Activated naive CD8-positive, alpha-beta T cell treated with anti-CD3 and anti-CD28 coated beads, Interleukin-2, amount 50 U/mL, for 24 hours (primary cell): ENCODE data around the gene B3GNT7.

ENCODE experiments used
- ATAC-seq: fragments of 150-1000 bp; cut with Tn5 transposase; one replicate; pipeline ENCODE4 v1.10.0; 2021
- DNase-seq: peaks from one replicate; pipeline ENCODE4 v3.0.0; 2021
- H3K27ac Mint-ChIP-seq: one replicate; pipeline ENCODE4 v1.8.0; 2021; ENCODE audit warnings: mild to moderate bottlenecking, mixed read lengths
- H3K27me3 Mint-ChIP-seq: one replicate; pipeline ENCODE4 v1.8.0; 2021; ENCODE audit warnings: mixed read lengths
- H3K36me3 Mint-ChIP-seq: one replicate; pipeline ENCODE4 v1.8.0; 2021; ENCODE audit warnings: low read depth, mixed read lengths
- H3K4me1 Mint-ChIP-seq: one replicate; pipeline ENCODE4 v1.8.0; 2021; ENCODE audit warnings: mixed read lengths
- H3K4me3 Mint-ChIP-seq: one replicate; pipeline ENCODE4 v1.8.0; 2021; ENCODE audit warnings: mild to moderate bottlenecking, moderate library complexity, mixed read lengths
- H3K9me3 Mint-ChIP-seq: one replicate; pipeline ENCODE4 v1.8.0; 2021; ENCODE audit warnings: mixed read lengths

Gene B3GNT7

DNA sequence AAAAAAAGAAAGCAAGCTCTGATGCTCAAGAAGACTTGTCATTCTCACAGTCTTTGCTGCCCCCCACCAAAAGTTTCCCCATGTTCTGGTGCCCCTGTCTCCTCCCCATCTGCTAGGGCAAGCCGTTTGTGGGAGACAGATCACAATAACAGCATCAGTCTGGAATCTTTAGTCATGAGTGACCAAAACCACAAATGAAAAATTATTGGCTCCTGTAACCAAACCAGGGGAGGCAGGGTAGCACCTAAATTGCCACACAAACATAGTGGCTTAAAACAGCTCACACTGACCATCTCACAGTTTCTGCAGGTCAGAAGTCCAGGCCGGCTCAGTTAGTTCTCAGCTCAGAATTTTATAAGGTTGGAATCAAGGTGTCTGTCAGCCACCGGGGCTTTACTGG is 9.1 kb upstream of the B3GNT7 start:
- Mint-ChIP-seq H3K27ac (no peak overlapping the region), H3K9me3 (peaks cover 12% of the 10 kb centered on the region), H3K36me3 (no peaks in the 10 kb centered on the region), H3K4me1 (peaks cover 2% of the 10 kb centered on the region), H3K4me3 (no peak overlapping the region), H3K27me3 (peaks cover 6% of the 10 kb centered on the region)
- no peak for DNase-seq
- ATAC-seq = no peak

DNA sequence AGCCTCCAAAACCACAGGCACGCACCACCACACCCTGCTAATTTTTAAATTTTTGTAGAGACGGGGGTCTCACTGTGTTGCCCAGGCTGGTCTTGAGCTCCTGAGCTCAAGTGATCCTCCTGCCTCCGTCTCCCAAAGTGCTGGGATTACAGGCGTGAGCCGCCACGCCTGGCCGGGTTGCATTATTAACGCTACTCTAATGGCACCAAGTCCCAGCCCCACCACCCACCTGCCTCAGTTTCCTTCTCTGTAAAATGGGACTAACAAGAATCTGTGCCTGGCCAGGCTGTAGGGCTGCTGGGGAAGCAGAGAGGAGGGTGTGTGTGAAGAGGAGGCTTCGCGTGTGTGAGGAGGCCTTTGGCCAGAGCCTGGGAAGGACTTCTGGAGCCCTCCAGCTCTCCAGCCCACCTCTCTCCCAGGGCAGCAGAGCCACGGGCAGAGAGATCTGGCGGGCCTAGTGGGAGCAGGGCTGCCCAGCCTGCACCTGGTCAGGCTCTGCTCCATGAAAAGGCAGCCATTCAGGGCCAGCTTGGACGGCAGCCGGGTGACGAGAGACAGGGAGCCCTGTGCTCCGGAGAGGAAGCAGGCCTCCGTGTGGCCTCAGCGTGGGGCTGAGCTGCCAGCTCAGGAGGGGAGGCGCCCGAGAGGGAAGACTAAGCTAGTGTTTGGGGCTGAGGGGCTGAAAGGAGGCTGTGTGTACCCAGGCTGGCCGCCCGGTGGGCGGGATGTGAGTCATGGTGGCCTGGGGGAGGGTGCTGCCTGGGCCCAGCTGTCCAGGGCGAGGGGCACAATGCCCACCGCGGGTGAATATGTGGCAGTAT is 7.4 kb upstream of the B3GNT7 start:
- Mint-ChIP-seq H3K9me3 (peaks cover 12% of the 10 kb centered on the region), H3K36me3 (no peaks in the 10 kb centered on the region), H3K4me1 (peaks cover 14% of the 10 kb centered on the region), H3K27me3 (peaks cover 5% of the 10 kb centered on the region), H3K27ac (no peak overlapping the region), H3K4me3 (no peak overlapping the region)
- ATAC-seq (no peak), DNase-seq (no peak)

DNA sequence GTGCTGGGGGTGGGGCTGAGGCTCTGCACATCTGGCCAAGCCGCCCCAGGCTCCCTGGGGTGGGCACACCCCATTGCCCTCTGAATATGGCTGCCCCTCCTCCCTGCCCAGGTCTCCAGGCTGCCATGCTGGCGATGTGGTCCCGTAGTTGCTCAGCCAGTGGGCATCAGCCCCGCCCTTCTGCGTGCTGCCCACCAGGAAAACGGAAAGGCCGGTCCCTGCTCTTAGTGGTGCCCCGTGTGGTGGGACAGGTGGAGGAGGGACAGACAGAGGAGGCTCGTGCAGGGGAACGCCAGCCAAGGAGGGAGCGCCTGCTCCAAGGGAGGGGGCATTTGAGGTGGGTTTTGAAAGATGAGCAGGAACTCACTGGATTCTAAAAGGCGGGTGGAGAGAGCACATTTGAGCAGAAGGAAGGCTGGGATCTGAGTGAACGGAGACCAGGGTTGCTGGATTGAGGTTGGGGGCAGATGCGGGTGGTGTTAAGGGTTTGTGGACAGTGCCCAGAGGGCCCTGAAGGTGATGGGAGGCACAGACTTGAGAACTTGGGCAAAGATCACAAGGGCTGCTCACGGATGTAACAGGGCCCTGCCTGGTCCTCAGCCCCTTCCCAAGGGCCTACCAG is 6.7 kb upstream of the B3GNT7 start:
- Mint-ChIP-seq H3K4me1 (peaks cover 21% of the 10 kb centered on the region), H3K9me3 (peaks cover 12% of the 10 kb centered on the region), H3K36me3 (no peaks in the 10 kb centered on the region), H3K27me3 (peaks cover 5% of the 10 kb centered on the region), H3K4me3 (no peak overlapping the region), H3K27ac (no peak overlapping the region)
- ATAC-seq (no peak), DNase-seq (no peak)

DNA sequence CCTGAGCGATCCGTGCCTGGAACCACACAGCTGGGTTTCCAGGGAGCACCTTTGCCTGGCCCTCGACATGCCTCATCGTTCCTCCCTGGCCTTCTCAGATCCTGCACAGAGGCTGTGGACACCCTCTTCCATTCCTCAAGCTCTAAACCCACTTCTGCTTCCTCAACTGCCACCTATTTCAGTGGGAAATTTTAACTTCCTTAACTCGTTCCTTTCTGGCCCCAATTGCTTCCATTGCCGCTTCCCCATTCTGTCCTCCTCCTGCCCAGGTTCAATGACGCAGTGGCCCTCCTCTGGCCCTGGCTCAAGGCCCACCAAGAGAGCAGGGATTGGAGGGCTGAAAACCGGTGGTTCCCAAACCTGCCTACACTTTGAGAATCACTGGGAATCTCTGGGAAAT is 4.8 kb upstream of the B3GNT7 start:
- H3K4me1 Mint-ChIP-seq = peaks cover 33% of the 10 kb centered on the region
- ATAC-seq = no peak
- no peaks in the 10 kb centered on the region for H3K36me3 Mint-ChIP-seq
- no peak overlapping the region for H3K27ac Mint-ChIP-seq
- peaks cover 5% of the 10 kb centered on the region for H3K9me3 Mint-ChIP-seq
- DNase-seq = no peak
- peaks cover 13% of the 10 kb centered on the region for H3K27me3 Mint-ChIP-seq
- no peak overlapping the region for H3K4me3 Mint-ChIP-seq

DNA sequence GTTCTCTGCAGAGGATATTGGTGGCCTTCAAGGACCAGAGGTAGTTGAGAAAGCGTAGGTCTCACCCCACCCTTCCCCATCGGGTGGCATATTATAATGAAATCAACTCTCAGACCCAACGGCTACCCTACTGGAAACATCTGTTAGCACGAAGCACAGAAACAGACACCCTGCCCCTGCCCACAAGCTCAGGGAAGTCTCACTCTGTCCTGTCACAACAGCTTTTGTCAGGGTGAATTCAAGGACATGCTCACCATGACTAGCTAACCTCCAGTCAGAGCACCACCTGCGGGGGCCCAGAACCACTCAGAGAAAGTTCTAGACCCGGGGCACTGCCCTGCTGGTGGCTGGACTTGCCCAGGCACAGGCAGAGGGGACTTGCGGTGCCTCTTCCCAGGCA is 3.5 kb upstream of the B3GNT7 start:
- H3K27ac Mint-ChIP-seq = peak overlapping the region; percentile 59
- no peaks in the 10 kb centered on the region for H3K36me3 Mint-ChIP-seq
- H3K4me3 Mint-ChIP-seq = no peak overlapping the region
- peaks cover 18% of the 10 kb centered on the region for H3K27me3 Mint-ChIP-seq
- ATAC-seq (no peak), DNase-seq (no peak)
- H3K9me3 Mint-ChIP-seq = no peaks in the 10 kb centered on the region
- H3K4me1 Mint-ChIP-seq = peaks cover 39% of the 10 kb centered on the region

DNA sequence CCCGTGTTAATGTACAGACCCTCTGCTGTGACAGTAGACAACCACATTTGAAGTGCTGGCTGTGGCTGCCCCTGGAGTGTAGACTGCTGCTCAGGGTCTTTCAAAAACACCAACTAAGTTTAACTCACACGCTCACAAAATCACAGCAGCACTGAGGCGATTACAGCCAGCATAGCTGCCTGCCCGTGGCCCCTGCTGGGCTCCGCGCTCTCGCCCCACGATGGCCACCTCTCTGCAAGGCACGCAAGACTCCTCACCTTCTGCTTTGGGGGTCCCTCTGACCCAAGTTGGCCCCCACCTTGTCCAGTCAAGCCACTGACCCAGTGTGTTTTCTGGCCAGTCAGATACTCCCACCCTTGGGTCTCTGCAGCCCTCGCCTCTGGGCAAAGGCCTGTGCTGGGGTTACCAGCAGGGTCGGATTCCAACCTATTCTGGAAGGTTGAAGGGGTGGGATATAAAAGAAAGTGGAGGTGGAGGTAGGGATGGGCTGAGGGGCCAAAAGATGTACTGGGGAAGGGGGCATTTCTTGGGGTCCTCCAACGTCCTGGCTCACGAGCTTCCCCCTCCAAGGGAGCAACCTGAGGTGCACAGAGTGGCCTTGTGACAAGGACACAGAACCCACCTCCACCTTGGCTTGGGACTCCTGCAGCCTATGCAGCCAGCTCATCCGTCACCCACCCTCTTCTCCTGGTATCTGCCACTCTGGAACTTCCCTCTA is 2.9 kb upstream of the B3GNT7 start:
- Mint-ChIP-seq H3K27ac (peak overlapping the region; percentile 92), H3K9me3 (no peaks in the 10 kb centered on the region), H3K4me3 (no peak overlapping the region), H3K4me1 (peaks cover 40% of the 10 kb centered on the region), H3K27me3 (peaks cover 20% of the 10 kb centered on the region), H3K36me3 (no peaks in the 10 kb centered on the region)
- DNase-seq (no peak), ATAC-seq (no peak)

DNA sequence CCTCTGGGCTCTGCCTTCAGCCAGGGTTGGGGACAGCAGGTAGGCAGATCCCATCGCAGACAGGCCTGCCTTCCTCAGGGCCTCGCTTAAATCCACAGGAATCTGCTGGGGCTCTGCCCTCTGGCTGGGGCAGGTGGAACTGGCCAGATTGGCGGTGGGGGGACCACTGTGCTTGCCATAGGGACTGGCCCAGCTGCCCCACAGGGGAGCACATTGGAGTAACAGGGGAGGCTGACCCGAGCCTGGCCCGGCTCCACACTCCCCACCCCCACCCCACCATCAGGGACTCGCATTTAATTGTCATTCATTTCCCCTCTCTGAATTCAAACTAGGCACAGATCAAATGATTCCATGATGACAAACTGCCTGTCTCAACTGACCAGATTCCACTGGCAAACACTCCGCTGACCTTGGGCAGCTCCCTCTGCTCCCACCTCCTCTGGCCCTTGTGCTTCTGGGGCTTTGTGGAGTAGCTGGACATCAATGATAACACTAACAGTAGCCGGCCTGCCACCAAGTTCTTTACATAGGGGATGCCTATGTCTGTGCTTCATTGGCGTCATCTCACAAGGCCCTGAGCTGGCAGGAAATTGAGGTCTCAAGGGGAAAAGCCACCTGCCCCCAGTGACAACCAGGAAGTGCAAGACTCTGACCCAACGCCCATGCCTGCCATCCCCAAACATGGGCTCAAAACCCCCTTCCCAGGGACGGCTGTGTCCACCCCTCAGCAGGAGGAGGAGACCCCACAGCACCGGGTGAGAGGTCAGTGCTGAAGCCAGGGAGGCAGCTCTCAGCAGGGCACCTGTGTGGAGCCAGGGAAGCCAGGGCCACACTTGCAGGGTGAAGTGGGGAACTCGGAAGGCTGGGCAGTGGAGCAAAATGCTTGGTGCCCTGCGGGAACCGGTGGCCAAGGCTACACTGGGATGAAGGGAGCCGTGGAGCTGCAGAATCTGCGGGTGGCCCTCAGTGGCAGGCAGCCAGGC is 2.1 kb upstream of the B3GNT7 start:
- peaks cover 22% of the 10 kb centered on the region for H3K27me3 Mint-ChIP-seq
- peaks cover 40% of the 10 kb centered on the region for H3K4me1 Mint-ChIP-seq
- peak overlapping the region; percentile 92 for H3K27ac Mint-ChIP-seq
- H3K36me3 Mint-ChIP-seq = no peaks in the 10 kb centered on the region
- peak; percentile 57 for DNase-seq
- H3K9me3 Mint-ChIP-seq = no peaks in the 10 kb centered on the region
- peak overlapping the region; percentile 78 for H3K4me3 Mint-ChIP-seq
- ATAC-seq = peak; percentile 64

DNA sequence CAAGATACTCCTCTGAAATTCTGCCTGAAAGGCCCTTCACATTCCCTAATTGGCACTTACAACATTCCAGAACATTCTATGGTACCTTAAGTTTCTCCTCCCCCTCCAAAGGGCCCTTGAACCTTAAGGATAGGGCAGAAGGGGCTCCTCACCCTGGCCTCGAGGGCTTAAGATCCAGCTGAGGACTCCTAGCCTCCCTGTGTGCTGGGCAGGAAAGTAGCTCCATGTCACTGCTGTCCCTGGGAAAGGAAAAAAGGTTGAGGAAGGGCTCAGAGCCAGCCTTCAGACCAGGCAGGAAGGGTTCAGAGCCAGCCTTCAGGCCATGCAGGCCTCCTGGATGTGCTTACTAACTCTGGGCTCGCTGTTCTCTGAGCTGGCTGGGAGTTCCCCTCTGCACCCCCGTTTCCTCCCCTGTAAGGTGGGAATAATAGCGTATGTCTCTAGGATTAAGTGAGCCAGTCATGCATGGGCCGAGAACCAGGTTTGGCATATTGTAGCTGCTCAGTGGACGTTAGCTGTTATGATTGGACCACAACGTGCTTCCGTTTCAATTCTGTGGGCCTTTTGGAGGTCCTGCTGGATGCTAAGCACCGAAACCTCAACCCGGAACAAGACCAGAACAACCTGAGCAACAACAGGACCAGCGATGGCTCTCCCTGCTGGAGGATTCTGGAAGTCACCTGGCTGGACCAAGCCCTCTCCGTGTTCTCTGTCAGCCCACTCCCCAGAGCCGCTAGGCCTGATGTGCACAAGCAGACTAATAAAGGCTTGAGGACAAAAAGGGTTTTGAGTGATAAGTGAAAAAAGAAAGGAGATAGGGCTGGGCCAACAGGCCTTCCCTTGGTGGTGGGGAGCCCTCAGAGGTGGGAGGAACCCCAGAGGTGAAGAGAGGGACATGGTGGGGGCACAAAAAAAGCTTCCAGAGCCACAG is 1.0 kb upstream of the B3GNT7 start:
- DNase-seq (no peak), ATAC-seq (no peak)
- H3K4me3 Mint-ChIP-seq = peak overlapping the region; percentile 78
- H3K4me1 Mint-ChIP-seq = peaks cover 40% of the 10 kb centered on the region
- peaks cover 22% of the 10 kb centered on the region for H3K27me3 Mint-ChIP-seq
- no peaks in the 10 kb centered on the region for H3K36me3 Mint-ChIP-seq
- H3K27ac Mint-ChIP-seq = no peak overlapping the region
- H3K9me3 Mint-ChIP-seq = no peaks in the 10 kb centered on the region

DNA sequence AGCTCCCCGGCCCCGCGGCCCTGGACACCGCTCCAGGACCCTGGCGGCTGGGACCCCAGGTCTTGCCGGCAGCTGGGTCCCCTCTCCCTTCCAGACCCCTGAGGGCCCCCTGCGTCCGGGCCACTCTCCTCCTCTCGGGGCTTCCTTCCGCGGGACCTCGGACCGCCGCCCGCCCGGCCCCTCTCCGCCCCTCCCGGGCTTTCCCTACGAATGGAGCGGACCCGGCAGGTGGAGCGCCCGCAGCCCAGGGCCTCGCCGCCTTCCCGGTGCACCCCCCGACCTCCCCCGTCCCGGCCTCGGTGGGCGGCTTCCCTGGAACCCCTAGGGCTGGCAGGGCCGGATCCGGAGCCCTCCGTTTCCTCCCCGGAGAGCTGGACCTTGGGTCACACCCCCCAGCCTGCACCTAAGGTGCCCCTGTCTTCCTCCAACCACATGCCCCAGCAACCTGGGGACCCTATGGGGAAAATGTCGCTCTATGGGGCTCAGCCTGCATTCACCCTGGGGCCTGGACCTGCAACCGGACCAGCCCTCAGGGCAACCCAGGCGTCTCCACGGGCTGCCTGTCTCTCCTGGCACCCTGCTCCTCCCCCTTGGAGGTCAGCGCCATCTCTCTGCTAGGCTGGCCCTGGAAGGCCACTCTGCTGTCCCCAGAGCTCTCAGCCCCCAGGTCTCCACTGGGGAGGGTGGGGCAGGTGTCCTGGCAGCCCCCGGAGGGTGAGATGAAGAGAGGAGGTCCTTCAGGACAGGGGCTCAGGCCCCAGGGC is 730 bp downstream of the B3GNT7 start:
- peaks cover 22% of the 10 kb centered on the region for H3K27me3 Mint-ChIP-seq
- peak overlapping the region; percentile 62 for H3K4me3 Mint-ChIP-seq
- no peaks in the 10 kb centered on the region for H3K36me3 Mint-ChIP-seq
- ATAC-seq = no peak
- no peaks in the 10 kb centered on the region for H3K9me3 Mint-ChIP-seq
- peaks cover 40% of the 10 kb centered on the region for H3K4me1 Mint-ChIP-seq
- DNase-seq = no peak
- no peak overlapping the region for H3K27ac Mint-ChIP-seq

DNA sequence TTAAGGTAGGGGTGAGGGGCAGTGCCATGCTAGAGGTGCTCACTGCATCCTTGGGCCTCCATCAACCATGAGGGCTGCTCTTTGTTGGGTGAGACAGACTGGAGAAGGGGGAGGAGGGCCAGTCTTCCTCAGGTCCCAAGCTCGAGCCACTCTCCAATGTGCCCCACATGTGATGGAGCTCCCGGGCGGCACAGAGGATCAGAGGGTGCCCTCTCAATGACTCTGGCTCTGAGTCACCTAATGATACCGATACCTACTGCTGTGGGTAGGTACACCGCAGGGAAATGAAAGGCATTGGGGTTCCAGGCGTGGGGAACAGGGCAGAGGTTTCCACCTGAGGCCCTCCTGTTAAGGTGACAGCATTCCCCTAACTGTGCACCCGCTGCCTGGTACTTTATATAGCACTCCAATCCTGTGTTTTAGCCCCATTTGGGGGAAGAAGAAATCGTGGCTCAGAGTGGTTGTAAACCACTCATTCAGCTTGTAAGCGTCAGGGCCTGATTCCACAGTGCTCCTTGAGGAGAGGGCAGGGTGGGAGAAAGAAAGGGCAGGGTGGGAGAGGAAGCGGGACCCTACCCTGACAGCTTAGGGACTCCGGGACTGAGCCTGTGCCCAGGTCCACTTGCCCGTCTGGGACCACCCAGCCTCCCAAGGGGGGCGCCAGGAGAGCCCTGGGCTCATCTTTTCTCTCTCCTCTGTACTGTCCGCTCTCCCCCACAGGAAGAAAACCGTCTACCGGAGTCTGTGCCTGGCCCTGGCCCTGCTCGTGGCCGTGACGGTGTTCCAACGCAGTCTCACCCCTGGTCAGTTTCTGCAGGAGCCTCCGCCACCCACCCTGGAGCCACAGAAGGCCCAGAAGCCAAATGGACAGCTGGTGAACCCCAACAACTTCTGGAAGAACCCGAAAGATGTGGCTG is 1.8 kb downstream of the B3GNT7 start:
- H3K9me3 Mint-ChIP-seq = no peaks in the 10 kb centered on the region
- H3K4me1 Mint-ChIP-seq = peaks cover 30% of the 10 kb centered on the region
- H3K4me3 Mint-ChIP-seq = no peak overlapping the region
- peak; percentile 55 for ATAC-seq
- H3K27me3 Mint-ChIP-seq = peaks cover 18% of the 10 kb centered on the region
- no peak overlapping the region for H3K27ac Mint-ChIP-seq
- no peak for DNase-seq
- no peaks in the 10 kb centered on the region for H3K36me3 Mint-ChIP-seq

DNA sequence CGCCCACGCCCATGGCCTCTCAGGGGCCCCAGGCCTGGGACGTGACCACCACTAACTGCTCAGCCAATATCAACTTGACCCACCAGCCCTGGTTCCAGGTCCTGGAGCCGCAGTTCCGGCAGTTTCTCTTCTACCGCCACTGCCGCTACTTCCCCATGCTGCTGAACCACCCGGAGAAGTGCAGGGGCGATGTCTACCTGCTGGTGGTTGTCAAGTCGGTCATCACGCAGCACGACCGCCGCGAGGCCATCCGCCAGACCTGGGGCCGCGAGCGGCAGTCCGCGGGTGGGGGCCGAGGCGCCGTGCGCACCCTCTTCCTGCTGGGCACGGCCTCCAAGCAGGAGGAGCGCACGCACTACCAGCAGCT is 2.4 kb downstream of the B3GNT7 start:
- Mint-ChIP-seq H3K9me3 (no peaks in the 10 kb centered on the region), H3K27me3 (peaks cover 18% of the 10 kb centered on the region), H3K36me3 (no peaks in the 10 kb centered on the region), H3K27ac (no peak overlapping the region), H3K4me1 (peaks cover 28% of the 10 kb centered on the region), H3K4me3 (no peak overlapping the region)
- ATAC-seq = no peak
- DNase-seq = no peak

DNA sequence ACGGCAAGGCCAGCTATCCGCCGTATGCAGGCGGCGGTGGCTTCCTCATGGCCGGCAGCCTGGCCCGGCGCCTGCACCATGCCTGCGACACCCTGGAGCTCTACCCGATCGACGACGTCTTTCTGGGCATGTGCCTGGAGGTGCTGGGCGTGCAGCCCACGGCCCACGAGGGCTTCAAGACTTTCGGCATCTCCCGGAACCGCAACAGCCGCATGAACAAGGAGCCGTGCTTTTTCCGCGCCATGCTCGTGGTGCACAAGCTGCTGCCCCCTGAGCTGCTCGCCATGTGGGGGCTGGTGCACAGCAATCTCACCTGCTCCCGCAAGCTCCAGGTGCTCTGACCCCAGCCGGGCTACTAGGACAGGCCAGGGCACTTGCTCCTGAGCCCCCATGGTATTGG is 3.1 kb downstream of the B3GNT7 start:
- no peaks in the 10 kb centered on the region for H3K36me3 Mint-ChIP-seq
- H3K4me3 Mint-ChIP-seq = no peak overlapping the region
- peaks cover 18% of the 10 kb centered on the region for H3K27me3 Mint-ChIP-seq
- DNase-seq (no peak), ATAC-seq (no peak)
- H3K9me3 Mint-ChIP-seq = no peaks in the 10 kb centered on the region
- no peak overlapping the region for H3K27ac Mint-ChIP-seq
- peaks cover 21% of the 10 kb centered on the region for H3K4me1 Mint-ChIP-seq
